ENCODE measurements around the gene UBFD1.

DNA sequence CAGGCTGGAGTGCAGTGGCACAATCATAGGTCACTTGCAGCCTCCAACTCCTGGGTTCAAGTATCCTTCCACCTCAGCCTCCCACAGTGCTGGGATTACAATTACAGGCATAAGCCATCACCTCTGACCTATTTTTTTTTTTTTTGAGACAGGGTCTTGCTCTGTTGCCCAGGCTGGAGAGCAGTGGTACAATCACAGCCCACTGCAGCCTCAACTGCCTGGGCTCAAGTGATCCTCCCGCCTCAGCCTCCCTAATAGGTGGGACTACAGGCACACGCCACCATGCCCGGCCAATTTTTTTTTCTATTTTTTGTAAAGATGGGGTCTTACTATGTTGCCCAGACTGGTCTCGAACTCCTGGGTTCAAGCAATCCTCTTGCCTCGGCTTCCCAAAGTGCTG is 41.6 kb upstream of the UBFD1 start:
- TF ChIP-seq, protein P1, sequence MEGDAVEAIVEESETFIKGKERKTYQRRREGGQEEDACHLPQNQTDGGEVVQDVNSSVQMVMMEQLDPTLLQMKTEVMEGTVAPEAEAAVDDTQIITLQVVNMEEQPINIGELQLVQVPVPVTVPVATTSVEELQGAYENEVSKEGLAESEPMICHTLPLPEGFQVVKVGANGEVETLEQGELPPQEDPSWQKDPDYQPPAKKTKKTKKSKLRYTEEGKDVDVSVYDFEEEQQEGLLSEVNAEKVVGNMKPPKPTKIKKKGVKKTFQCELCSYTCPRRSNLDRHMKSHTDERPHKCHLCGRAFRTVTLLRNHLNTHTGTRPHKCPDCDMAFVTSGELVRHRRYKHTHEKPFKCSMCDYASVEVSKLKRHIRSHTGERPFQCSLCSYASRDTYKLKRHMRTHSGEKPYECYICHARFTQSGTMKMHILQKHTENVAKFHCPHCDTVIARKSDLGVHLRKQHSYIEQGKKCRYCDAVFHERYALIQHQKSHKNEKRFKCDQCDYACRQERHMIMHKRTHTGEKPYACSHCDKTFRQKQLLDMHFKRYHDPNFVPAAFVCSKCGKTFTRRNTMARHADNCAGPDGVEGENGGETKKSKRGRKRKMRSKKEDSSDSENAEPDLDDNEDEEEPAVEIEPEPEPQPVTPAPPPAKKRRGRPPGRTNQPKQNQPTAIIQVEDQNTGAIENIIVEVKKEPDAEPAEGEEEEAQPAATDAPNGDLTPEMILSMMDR (IDR thresholded peaks at IDR 0.05) = no peak
- TF ChIP-seq EP300 (IDR thresholded peaks at IDR 0.05) (no peak), POLR2A (IDR thresholded peaks at IDR 0.05; ENCODE audit: low read depth) (no peak), POLR2AphosphoS5 (IDR thresholded peaks at IDR 0.05) (no peak)

Data from esophagus muscularis mucosa (tissue), 4 donors.